Smooth muscle cell (in vitro differentiated cells): ENCODE measurements around the gene FBRS. TPM values are rescaled to one million over a fixed set of nuclear protein-coding genes. Genes with fewer than 3 reads are reported as not detected.
A peak's percentile ranks its signal among the peaks of the same experiment; 100 is the strongest.

Source experiments
- DNase-seq: peaks from one replicate; lab custom pipeline; 2025; ENCODE audit not compliant: unreplicated experiment; lab: John Stamatoyannopoulos, UW
- H2AFZ ChIP-seq: fragments of 200-600 bp; sonication (generic); 2 replicates; pipeline ENCODE4 v1.6.0; 2016; ENCODE audit warnings: antibody characterized with exemption, low read depth, mild to moderate bottlenecking
- H3F3A ChIP-seq: fragments of 200-600 bp; sonication (generic); 2 replicates; pipeline ENCODE4 v1.6.0; 2017; ENCODE audit warnings: antibody characterized with exemption, low read depth
- H3K27ac ChIP-seq: fragments of 200-600 bp; sonication (generic); 2 replicates; pipeline ENCODE4 v1.5.1; 2016; ENCODE audit warnings: low read depth, mild to moderate bottlenecking
- H3K27me3 ChIP-seq: fragments of 200-600 bp; sonication (generic); 2 replicates; pipeline ENCODE4 v1.6.1; 2016; ENCODE audit warnings: low read depth, mild to moderate bottlenecking
- H3K36me3 ChIP-seq: fragments of 200-600 bp; sonication (generic); 2 replicates; pipeline ENCODE4 v1.5.1; 2016; ENCODE audit warnings: low read depth
- H3K4me1 ChIP-seq: fragments of 200-600 bp; sonication (generic); 2 replicates; pipeline ENCODE4 v1.5.1; 2016; ENCODE audit warnings: low read depth
- H3K4me2 ChIP-seq: fragments of 200-600 bp; sonication (generic); 2 replicates; pipeline ENCODE4 v1.6.0; 2016; ENCODE audit warnings: mild to moderate bottlenecking
- H3K4me3 ChIP-seq: fragments of 200-600 bp; sonication (generic); 2 replicates; pipeline ENCODE4 v1.5.1; 2016; ENCODE audit warnings: mild to moderate bottlenecking
- H3K79me2 ChIP-seq: fragments of 200-600 bp; sonication (generic); 2 replicates; pipeline ENCODE4 v1.6.0; 2016; ENCODE audit warnings: low read depth, mild to moderate bottlenecking
- H3K9ac ChIP-seq: fragments of 200-600 bp; sonication (generic); 2 replicates; pipeline ENCODE4 v1.6.0; 2016; ENCODE audit warnings: low read depth
- H3K9me3 ChIP-seq: fragments of 200-600 bp; sonication (generic); replicated peaks from 2 replicates; pipeline ENCODE4 v1.5.1; 2016; ENCODE audit warnings: low read depth
- H4K20me1 ChIP-seq: fragments of 200-600 bp; sonication (generic); 2 replicates; pipeline ENCODE4 v1.6.0; 2016; ENCODE audit warnings: low read depth
- CTCF ChIP-seq: fragments of 200-600 bp; sonication (generic); IDR thresholded peaks from 2 replicates; pipeline ENCODE4 v1.5.1; 2017; ENCODE audit warnings: borderline replicate concordance, mild to moderate bottlenecking, antibody characterized with exemption; ENCODE audit not compliant: insufficient read depth, poor library complexity, severe bottlenecking
- WGBS: methylation state at CpG from one replicate; pipeline ENCODE4 v1.1.7; 2016; ENCODE audit warnings: low lambda C conversion rate; 5-methylcytosine and 5-hydroxymethylcytosine counted together
- polyA plus RNA-seq: library from polyadenylated mRNA; unstranded; fragments of >200 nt; fragmentation: Nextera tagmentation; extraction: Ambion mirVana; gene quantifications from 2 replicates; pipeline ENCODE4 v1.2.1, GENCODE V29; 2016
- total RNA-seq: library from RNA; depleted of rRNA; stranded (reverse); fragments of >200 nt; gene quantifications from 2 replicates; pipeline ENCODE4 v1.2.3, GENCODE V29; 2014

Gene FBRS
- total and polyA plus RNA-seq, 2 experiments from 2014 or later: 18.3 to 21.9 TPM

DNA sequence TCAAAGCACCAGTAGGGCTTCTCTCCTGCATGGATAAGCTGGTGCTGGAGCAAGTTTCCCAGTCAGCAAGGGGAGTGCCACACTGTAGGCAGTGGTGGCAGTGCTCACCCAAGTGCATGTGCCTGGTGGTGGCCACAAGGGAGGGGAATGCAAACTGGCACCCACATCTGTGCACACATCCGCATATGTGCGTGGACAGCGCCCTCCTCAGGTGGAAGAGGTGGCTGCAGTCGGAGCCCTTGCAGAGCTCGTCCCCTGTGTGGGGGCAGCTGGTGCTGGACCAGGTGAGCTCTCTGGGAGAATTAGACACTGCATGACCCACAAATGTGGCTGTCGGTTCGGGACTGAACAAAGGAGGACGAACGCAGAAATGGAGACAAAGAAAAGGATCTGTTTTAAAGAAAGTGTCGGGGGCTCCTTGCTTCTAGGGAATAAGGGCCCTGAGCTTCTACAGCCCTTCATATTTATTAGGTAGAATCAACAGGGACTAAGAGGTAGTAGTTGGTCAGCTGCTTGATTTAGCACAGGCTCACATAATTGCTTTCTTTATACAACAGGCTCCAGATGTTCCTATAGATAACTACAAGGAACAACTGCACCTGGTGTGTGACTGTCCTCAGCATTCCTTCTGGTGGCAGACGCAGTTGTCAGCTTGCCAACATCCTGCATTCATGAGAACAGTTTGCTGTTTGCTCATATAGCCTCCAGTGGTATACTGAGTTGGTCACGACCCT is 42.7 kb upstream of the FBRS start:
- Histone ChIP-seq H3K79me2 (no peaks in the 10 kb centered on the region), H3K27me3 (no peaks in the 10 kb centered on the region), H2AFZ (no peak overlapping the region), H3F3A (no peaks in the 10 kb centered on the region), H3K36me3 (no peaks in the 10 kb centered on the region), H3K4me1 (no peaks in the 10 kb centered on the region), H4K20me1 (no peaks in the 10 kb centered on the region), H3K27ac (no peak overlapping the region), H3K4me2 (no peak overlapping the region), H3K9me3 (no peaks in the 10 kb centered on the region), H3K4me3 (no peak overlapping the region), H3K9ac (no peak overlapping the region)
- no peak for DNase-seq
- peak; percentile 45 for TF ChIP-seq CTCF
- 40% methylated on average over 12 of the region's 12 CpGs for WGBS

- no peaks in the 10 kb centered on the region for H3K27me3 ChIP-seq
- H3K79me2 ChIP-seq: no peaks in the 10 kb centered on the region
- H3K4me2 ChIP-seq: no peak overlapping the region
- no peak overlapping the region for H2AFZ ChIP-seq
- no peaks in the 10 kb centered on the region for H4K20me1 ChIP-seq
- H3K9ac ChIP-seq: no peak overlapping the region
- no peaks in the 10 kb centered on the region for H3K36me3 ChIP-seq
- no peak overlapping the region for H3K27ac ChIP-seq
- 89% methylated on average over 4 of the region's 4 CpGs for WGBS
- DNase-seq: no peak
- no peaks in the 10 kb centered on the region for H3K9me3 ChIP-seq
- H3F3A ChIP-seq: no peaks in the 10 kb centered on the region
- H3K4me1 ChIP-seq: no peaks in the 10 kb centered on the region
- no peak overlapping the region for H3K4me3 ChIP-seq
- TF ChIP-seq CTCF: no peak
These were observed 39.0 kb upstream of the FBRS start for GRCh38 chr16:30619202-30619601.

DNA sequence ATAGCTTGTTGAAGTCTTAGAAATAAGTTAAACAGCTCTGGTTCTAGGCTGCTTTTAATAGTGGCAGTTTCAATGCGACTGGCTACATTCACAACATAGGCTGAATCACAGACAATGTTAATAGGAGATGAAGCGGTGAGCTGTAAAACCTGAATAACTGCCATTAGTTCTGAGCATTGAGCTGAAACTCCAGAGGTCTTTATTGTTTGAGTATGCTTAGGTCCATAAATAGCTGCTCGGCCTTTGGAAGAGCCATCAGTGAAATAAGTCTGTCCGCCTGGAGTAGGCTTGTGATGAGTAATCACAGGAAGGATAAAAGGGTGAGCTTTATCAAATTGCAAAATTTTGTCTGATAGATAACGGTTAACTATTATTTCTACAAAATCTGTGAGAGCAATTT is 38.6 kb upstream of the FBRS start:
- Histone ChIP-seq H3K4me3 (no peak overlapping the region), H2AFZ (no peak overlapping the region), H3K9ac (no peak overlapping the region), H3K36me3 (no peaks in the 10 kb centered on the region), H3K79me2 (no peaks in the 10 kb centered on the region), H3K4me2 (no peak overlapping the region), H3K4me1 (no peaks in the 10 kb centered on the region), H3F3A (no peaks in the 10 kb centered on the region), H3K27ac (no peak overlapping the region), H3K9me3 (no peaks in the 10 kb centered on the region), H4K20me1 (no peaks in the 10 kb centered on the region), H3K27me3 (no peaks in the 10 kb centered on the region)
- TF ChIP-seq CTCF: no peak
- WGBS: 75% methylated on average over 5 of the region's 5 CpGs
- no peak for DNase-seq

DNA sequence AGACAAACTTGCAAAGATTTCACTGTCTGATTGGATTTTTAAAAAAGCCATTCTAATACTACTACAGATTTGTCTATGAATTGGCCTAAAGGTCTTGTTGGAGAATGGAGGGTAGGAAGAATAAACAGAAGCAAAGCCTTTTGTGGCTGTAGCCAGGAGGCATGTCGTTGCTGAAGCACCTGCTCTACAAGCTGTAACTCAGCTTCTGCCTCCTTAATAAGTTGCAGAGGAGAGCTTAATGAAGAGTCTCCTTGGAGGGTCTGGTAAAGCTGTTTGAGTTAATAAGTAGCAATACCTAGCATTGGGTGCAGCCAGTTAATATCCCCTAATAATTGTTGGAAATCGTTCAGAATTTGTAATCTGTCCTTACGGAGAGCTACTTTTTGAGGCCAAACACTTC is 38.1 kb upstream of the FBRS start:
- H4K20me1 ChIP-seq: no peaks in the 10 kb centered on the region
- no peaks in the 10 kb centered on the region for H3K27me3 ChIP-seq
- 81% methylated on average over 3 of the region's 3 CpGs for WGBS
- no peak overlapping the region for H2AFZ ChIP-seq
- no peaks in the 10 kb centered on the region for H3K4me1 ChIP-seq
- no peak overlapping the region for H3K27ac ChIP-seq
- no peak overlapping the region for H3K4me2 ChIP-seq
- TF ChIP-seq CTCF: no peak
- H3K4me3 ChIP-seq: no peak overlapping the region
- H3K9ac ChIP-seq: no peak overlapping the region
- H3K9me3 ChIP-seq: no peaks in the 10 kb centered on the region
- no peaks in the 10 kb centered on the region for H3K36me3 ChIP-seq
- no peaks in the 10 kb centered on the region for H3K79me2 ChIP-seq
- no peaks in the 10 kb centered on the region for H3F3A ChIP-seq
- DNase-seq: no peak
